Transverse colon (tissue), 4 donors: ENCODE measurements around the gene DAAM1. TPM values are rescaled to one million over a fixed set of nuclear protein-coding genes. Genes with fewer than 3 reads are reported as not detected.

Experiments used
- DNase-seq: peaks from one replicate; pipeline ENCODE4 v3.0.0-alpha.2; 2019
- H3K27ac ChIP-seq, 4 donors: fragments of 200-600 bp; sonication (generic); 2 replicates each; pipeline ENCODE4 v1.5.1; 2016 to 2018; ENCODE audit warnings: inconsistent platforms in 4 of 4
- H3K27me3 ChIP-seq: fragments of 200-600 bp; sonication (generic); 2 replicates; pipeline ENCODE4 v1.5.1; 2017; ENCODE audit warnings: inconsistent platforms
- H3K36me3 ChIP-seq, 4 donors: fragments of 200-600 bp; sonication (generic); 2 replicates each; pipeline ENCODE4 v1.5.1; 2017 to 2019; ENCODE audit warnings: inconsistent platforms in 4 of 4
- H3K4me1 ChIP-seq, 4 donors: fragments of 200-600 bp; sonication (generic); 2 replicates each; pipeline ENCODE4 v1.5.1; 2017 to 2020; ENCODE audit warnings: inconsistent platforms in 4 of 4
- H3K4me3 ChIP-seq, 4 donors: fragments of 200-600 bp; sonication (generic); 1 replicate in 1 of 4; 2 replicates in 3 of 4; pipeline versions ENCODE4 v1.5.1 to v1.6.1; 2017 to 2019; ENCODE audit warnings: inconsistent platforms in 4 of 4
- H3K9me3 ChIP-seq, 2 donors: fragments of 200-600 bp; sonication (generic); 2 replicates each; pipeline ENCODE4 v1.5.1; 2017 to 2019; ENCODE audit warnings: inconsistent platforms in 2 of 2
- CTCF ChIP-seq, 5 experiments: fragments of 200-600 bp in 3 of 5; fragments of 450-650 bp in 2 of 5; sonication (generic) in 3 of 5; IDR thresholded peaks; 1 replicate in 2 of 5; 2 replicates in 3 of 5; pipeline ENCODE4 v1.5.1; 2016 to 2017; ENCODE audit warnings: antibody characterized with exemption in 5 of 5, inconsistent platforms in 3 of 5, mild to moderate bottlenecking in 2 of 5, moderate library complexity in 1 of 5
- EP300 ChIP-seq: sonication (generic); formaldehyde crosslinking; IDR thresholded peaks from one replicate; pipeline ENCODE4 v1.6.1; 2017; ENCODE audit warnings: antibody characterized with exemption, low read depth
- POLR2A ChIP-seq: fragments of 450-650 bp; IDR thresholded peaks from one replicate; pipeline ENCODE4 v1.6.1; 2016; ENCODE audit warnings: antibody characterized with exemption, mild to moderate bottlenecking, moderate library complexity
- POLR2AphosphoS5 ChIP-seq, 3 donors: sonication (generic); formaldehyde crosslinking; IDR thresholded peaks; one replicate each; pipeline ENCODE4 v1.6.1; 2016; ENCODE audit warnings: antibody characterized with exemption in 3 of 3
- WGBS, 2 donors: methylation state at CpG; one replicate each; pipeline ENCODE4 v1.1.5; 2018; ENCODE audit warnings: low coverage in 1 of 2; 5-methylcytosine and 5-hydroxymethylcytosine counted together
- in situ Hi-C, 4 donors: fragments of 200-750 bp; cut with MboI; loops; one replicate each; pipeline versions ENCODE4 v1.15.0 to v1.15.1; 2017; ENCODE audit warnings: low sequenced_read_pairs in 3 of 4, low pct_ligation_motif_present in 1 of 4, low pct_unique_long_range_greater_than_20kb in 1 of 4
- intact Hi-C: fragments of 100-400 bp; cut with DNase I; formaldehyde crosslinking; loops from one replicate; pipeline ENCODE4 v1.15.1; 2023; ENCODE audit warnings: low total_unique reads
- total RNA-seq, 4 donors: library from RNA; depleted of rRNA; stranded (reverse); fragments of >200 nt; gene quantifications; one replicate each; pipeline ENCODE4 v1.1.0, GENCODE V29; 2016

The DAAM1 gene
- total RNA-seq, 4 donors from 2014 or later, result 23.9 to 44.5 (median 42.8) TPM

GRCh38 chr14:59317346-59317745, 128.9 kb downstream of the DAAM1 start:
- TF ChIP-seq POLR2AphosphoS5 (IDR thresholded peaks at IDR 0.05) (no peak), EP300 (no peak), CTCF (IDR thresholded peaks at IDR 0.05) (no peak), POLR2A (no peak)
- no peaks in the 10 kb centered on the region for H3K9me3 ChIP-seq
- no peaks in the 10 kb centered on the region for H3K27me3 ChIP-seq
- DNase-seq, result no peak
- H3K4me3 ChIP-seq, result no peak overlapping the region
- 92 to 100% methylated on average over 1 to 2 of the region's 2 CpGs for WGBS, 2 donors
- in situ Hi-C loops, result no loop called here
- peak overlapping the region in 3 of 4 donors; percentile 45 to 64 (median 50) for H3K27ac ChIP-seq
- intact Hi-C loops, result no loop called here
- H3K4me1 ChIP-seq, result peaks cover 0 to 63% (median 11%) of the 10 kb centered on the region in 4 donors
- peaks cover 0 to 4% (median 0%) of the 10 kb centered on the region in 4 donors for H3K36me3 ChIP-seq

GRCh38 chr14:59317798-59318505, 129.5 kb downstream of the DAAM1 start:
- no peaks in the 10 kb centered on the region for H3K9me3 ChIP-seq
- in situ Hi-C loops, result no loop called here
- peaks cover 0 to 57% (median 11%) of the 10 kb centered on the region in 4 donors for H3K4me1 ChIP-seq
- 87 to 89% methylated on average over 4 to 5 of the region's 5 CpGs for WGBS, 2 donors
- intact Hi-C loops, result no loop called here
- peaks cover 0 to 4% (median 0%) of the 10 kb centered on the region in 4 donors for H3K36me3 ChIP-seq
- H3K27ac ChIP-seq, result peak overlapping the region; percentile 30 to 64 (median 48)
- no peak for TF ChIP-seq EP300
- no peak for TF ChIP-seq CTCF (IDR thresholded peaks at IDR 0.05)
- TF ChIP-seq POLR2AphosphoS5 (IDR thresholded peaks at IDR 0.05), result no peak
- no peak for TF ChIP-seq POLR2A
- no peak overlapping the region for H3K4me3 ChIP-seq
- DNase-seq, result no peak
- no peaks in the 10 kb centered on the region for H3K27me3 ChIP-seq

GRCh38 chr14:59318908-59319307, 130.4 kb downstream of the DAAM1 start:
- in situ Hi-C loops, result no loop called here
- peaks cover 0 to 48% (median 11%) of the 10 kb centered on the region in 4 donors for H3K4me1 ChIP-seq
- 43 to 57% methylated on average over 3 to 4 of the region's 4 CpGs for WGBS, 2 donors
- no peak overlapping the region for H3K4me3 ChIP-seq
- no peaks in the 10 kb centered on the region for H3K9me3 ChIP-seq
- intact Hi-C loops, result no loop called here
- H3K36me3 ChIP-seq, result peaks cover 0 to 4% (median 0%) of the 10 kb centered on the region in 4 donors
- DNase-seq, result no peak
- no peaks in the 10 kb centered on the region for H3K27me3 ChIP-seq
- peak overlapping the region; percentile 45 to 64 (median 52) for H3K27ac ChIP-seq
- TF ChIP-seq POLR2AphosphoS5 (IDR thresholded peaks at IDR 0.05) (peak in 1 of 3 donors; percentile 33), POLR2A (no peak), CTCF (IDR thresholded peaks at IDR 0.05) (no peak), EP300 (no peak)

- no peak for TF ChIP-seq CTCF (IDR thresholded peaks at IDR 0.05)
- TF ChIP-seq POLR2AphosphoS5 (IDR thresholded peaks at IDR 0.05), result no peak
- no peak for TF ChIP-seq POLR2A
- no peak for TF ChIP-seq EP300
- Histone ChIP-seq H3K27ac (peak overlapping the region in 3 of 4 donors; percentile 54 to 64 (median 55)), H3K27me3 (no peaks in the 10 kb centered on the region), H3K4me1 (peaks cover 0 to 35% (median 11%) of the 10 kb centered on the region in 4 donors), H3K9me3 (no peaks in the 10 kb centered on the region), H3K36me3 (peaks cover 0 to 5% (median 2%) of the 10 kb centered on the region in 4 donors), H3K4me3 (no peak overlapping the region)
- intact Hi-C loops, result no loop called here
- in situ Hi-C loops, result no loop called here
- DNase-seq, result no peak
Measured at GRCh38 chr14:59320361-59320760, 131.9 kb downstream of the DAAM1 start.
